WTC11 (cell line): ENCODE results near the gene HTR6.

Experiments used
- CREB1 ChIP-seq: sonication (generic); formaldehyde crosslinking; IDR thresholded peaks from 2 replicates; pipeline ENCODE4 v1.8.0; 2023; ENCODE audit warnings: mild to moderate bottlenecking, missing genetic modification reagents
- ETV6 ChIP-seq: sonication (generic); formaldehyde crosslinking; IDR thresholded peaks from 2 replicates; pipeline ENCODE4 v1.8.1; 2022; ENCODE audit warnings: mild to moderate bottlenecking, missing genetic modification reagents
- GTF2I ChIP-seq: fragments of 250-450 bp; sonication (Bioruptor Pico); conservative IDR thresholded peaks from 2 replicates; pipeline ENCODE4 v1.4.0; 2021; ENCODE audit warnings: mild to moderate bottlenecking
- MLX ChIP-seq: sonication (generic); formaldehyde crosslinking; IDR thresholded peaks from 2 replicates; pipeline ENCODE4 v1.8.1; 2023; ENCODE audit warnings: mild to moderate bottlenecking, missing genetic modification reagents, moderate library complexity
- NR2C2 ChIP-seq: sonication (generic); formaldehyde crosslinking; IDR thresholded peaks from 2 replicates; pipeline ENCODE4 v1.8.0; 2022; ENCODE audit warnings: mild to moderate bottlenecking, missing genetic modification reagents
- SMAD3 ChIP-seq: sonication (generic); formaldehyde crosslinking; IDR thresholded peaks from 2 replicates; pipeline ENCODE4 v1.8.0; 2022; ENCODE audit warnings: missing genetic modification reagents, mild to moderate bottlenecking, borderline replicate concordance
- TEAD1 ChIP-seq: sonication (generic); formaldehyde crosslinking; IDR thresholded peaks from 2 replicates; pipeline ENCODE4 v1.8.0; 2022; ENCODE audit warnings: mild to moderate bottlenecking, missing genetic modification reagents
- TEAD4 ChIP-seq: sonication (generic); formaldehyde crosslinking; IDR thresholded peaks from 2 replicates; pipeline ENCODE4 v1.8.0; 2022; ENCODE audit warnings: mild to moderate bottlenecking, missing genetic modification reagents
- ZNF219 ChIP-seq: sonication (generic); formaldehyde crosslinking; IDR thresholded peaks from 2 replicates; pipeline ENCODE4 v1.8.0; 2023; ENCODE audit warnings: missing genetic modification reagents, mild to moderate bottlenecking, borderline replicate concordance
- ZNF512 ChIP-seq: sonication (generic); formaldehyde crosslinking; IDR thresholded peaks from 2 replicates; pipeline ENCODE4 v1.8.1; 2022; ENCODE audit warnings: missing genetic modification reagents, borderline replicate concordance
- TF ChIP-seq, protein P1 (sequence below): sonication (generic); formaldehyde crosslinking; IDR thresholded peaks from 2 replicates; pipeline ENCODE4 v1.8.0; 2022; ENCODE audit warnings: missing genetic modification reagents
- TF ChIP-seq, protein P2 (sequence below): sonication (generic); formaldehyde crosslinking; conservative IDR thresholded peaks from 2 replicates; pipeline ENCODE4 v1.8.1; 2022; ENCODE audit warnings: mild to moderate bottlenecking, missing genetic modification reagents
- TF ChIP-seq, protein P3 (sequence below): fragments of 200-600 bp; IDR thresholded peaks from 2 replicates; pipeline ENCODE4 v1.8.0; 2022; ENCODE audit warnings: antibody characterized with exemption

- no peak for TF ChIP-seq ZNF512
- TF ChIP-seq, protein P1, sequence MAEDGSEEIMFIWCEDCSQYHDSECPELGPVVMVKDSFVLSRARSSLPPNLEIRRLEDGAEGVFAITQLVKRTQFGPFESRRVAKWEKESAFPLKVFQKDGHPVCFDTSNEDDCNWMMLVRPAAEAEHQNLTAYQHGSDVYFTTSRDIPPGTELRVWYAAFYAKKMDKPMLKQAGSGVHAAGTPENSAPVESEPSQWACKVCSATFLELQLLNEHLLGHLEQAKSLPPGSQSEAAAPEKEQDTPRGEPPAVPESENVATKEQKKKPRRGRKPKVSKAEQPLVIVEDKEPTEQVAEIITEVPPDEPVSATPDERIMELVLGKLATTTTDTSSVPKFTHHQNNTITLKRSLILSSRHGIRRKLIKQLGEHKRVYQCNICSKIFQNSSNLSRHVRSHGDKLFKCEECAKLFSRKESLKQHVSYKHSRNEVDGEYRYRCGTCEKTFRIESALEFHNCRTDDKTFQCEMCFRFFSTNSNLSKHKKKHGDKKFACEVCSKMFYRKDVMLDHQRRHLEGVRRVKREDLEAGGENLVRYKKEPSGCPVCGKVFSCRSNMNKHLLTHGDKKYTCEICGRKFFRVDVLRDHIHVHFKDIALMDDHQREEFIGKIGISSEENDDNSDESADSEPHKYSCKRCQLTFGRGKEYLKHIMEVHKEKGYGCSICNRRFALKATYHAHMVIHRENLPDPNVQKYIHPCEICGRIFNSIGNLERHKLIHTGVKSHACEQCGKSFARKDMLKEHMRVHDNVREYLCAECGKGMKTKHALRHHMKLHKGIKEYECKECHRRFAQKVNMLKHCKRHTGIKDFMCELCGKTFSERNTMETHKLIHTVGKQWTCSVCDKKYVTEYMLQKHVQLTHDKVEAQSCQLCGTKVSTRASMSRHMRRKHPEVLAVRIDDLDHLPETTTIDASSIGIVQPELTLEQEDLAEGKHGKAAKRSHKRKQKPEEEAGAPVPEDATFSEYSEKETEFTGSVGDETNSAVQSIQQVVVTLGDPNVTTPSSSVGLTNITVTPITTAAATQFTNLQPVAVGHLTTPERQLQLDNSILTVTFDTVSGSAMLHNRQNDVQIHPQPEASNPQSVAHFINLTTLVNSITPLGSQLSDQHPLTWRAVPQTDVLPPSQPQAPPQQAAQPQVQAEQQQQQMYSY (CRISPR knock-in tag) = no peak
- TF ChIP-seq, protein P2, sequence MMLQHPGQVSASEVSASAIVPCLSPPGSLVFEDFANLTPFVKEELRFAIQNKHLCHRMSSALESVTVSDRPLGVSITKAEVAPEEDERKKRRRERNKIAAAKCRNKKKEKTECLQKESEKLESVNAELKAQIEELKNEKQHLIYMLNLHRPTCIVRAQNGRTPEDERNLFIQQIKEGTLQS (CRISPR knock-in tag) = no peak
- TF ChIP-seq TEAD1 (CRISPR knock-in tag) = no peak
- no peak for TF ChIP-seq TEAD4
- TF ChIP-seq SMAD3 = no peak
- TF ChIP-seq ETV6 (CRISPR knock-in tag) = no peak
- TF ChIP-seq, protein P3, sequence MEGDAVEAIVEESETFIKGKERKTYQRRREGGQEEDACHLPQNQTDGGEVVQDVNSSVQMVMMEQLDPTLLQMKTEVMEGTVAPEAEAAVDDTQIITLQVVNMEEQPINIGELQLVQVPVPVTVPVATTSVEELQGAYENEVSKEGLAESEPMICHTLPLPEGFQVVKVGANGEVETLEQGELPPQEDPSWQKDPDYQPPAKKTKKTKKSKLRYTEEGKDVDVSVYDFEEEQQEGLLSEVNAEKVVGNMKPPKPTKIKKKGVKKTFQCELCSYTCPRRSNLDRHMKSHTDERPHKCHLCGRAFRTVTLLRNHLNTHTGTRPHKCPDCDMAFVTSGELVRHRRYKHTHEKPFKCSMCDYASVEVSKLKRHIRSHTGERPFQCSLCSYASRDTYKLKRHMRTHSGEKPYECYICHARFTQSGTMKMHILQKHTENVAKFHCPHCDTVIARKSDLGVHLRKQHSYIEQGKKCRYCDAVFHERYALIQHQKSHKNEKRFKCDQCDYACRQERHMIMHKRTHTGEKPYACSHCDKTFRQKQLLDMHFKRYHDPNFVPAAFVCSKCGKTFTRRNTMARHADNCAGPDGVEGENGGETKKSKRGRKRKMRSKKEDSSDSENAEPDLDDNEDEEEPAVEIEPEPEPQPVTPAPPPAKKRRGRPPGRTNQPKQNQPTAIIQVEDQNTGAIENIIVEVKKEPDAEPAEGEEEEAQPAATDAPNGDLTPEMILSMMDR = no peak
- TF ChIP-seq MLX (CRISPR knock-in tag) = no peak
- no peak for TF ChIP-seq CREB1 (CRISPR knock-in tag)
- TF ChIP-seq NR2C2 (CRISPR knock-in tag) = no peak
- no peak for TF ChIP-seq ZNF219 (CRISPR knock-in tag)
- no peak for TF ChIP-seq GTF2I (CRISPR knock-in tag)
Observed at GRCh38 chr1:19709260-19709793, 44.7 kb downstream of the HTR6 start.
